ENCODE measurements around the gene TAPBP. TPM values are rescaled to one million over a fixed set of nuclear protein-coding genes. Genes with fewer than 3 reads are reported as not detected.

The TAPBP gene
- total and polyA plus RNA-seq, 7 donors = 7.8 to 114 (median 45.7) TPM

DNA sequence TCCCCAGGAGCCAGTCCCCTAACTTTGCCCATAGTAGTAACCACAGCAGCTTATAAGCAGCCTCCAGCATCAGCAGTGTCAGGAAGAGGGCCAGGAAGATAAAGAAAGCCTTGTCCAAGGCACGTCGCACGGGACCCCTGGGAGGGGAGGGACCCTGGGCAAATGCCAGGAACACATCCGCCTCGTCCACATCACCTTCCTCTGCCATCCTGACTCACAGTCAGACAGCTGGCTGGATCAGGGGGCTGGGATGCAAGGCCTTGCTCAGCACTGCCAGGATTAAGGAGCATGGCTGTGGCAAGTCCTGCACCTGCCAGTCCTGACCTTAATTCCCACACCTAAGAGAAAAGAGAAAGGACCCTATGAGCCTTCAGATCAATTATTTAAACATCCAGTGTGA lies 15.2 kb upstream of the TAPBP start:
- WGBS, 2 donors = 73 to 81% methylated on average over 5 of the region's 5 CpGs
- intact Hi-C loops (cut with DNase I) = no loop called here
- no peaks in the 10 kb centered on the region for H3K9me3 ChIP-seq
- no peak overlapping the region for H3K27ac ChIP-seq
- no peak for TF ChIP-seq POLR2AphosphoS5 (IDR thresholded peaks at IDR 0.05)
- no peak for TF ChIP-seq EP300 (IDR thresholded peaks at IDR 0.05)
- TF ChIP-seq CTCF (IDR thresholded peaks at IDR 0.05) = no peak
- no peak for TF ChIP-seq POLR2A (IDR thresholded peaks at IDR 0.05)
- DNase-seq = no peak
- H3K4me1 ChIP-seq = peaks cover 0 to 2% (median under 1%) of the 10 kb centered on the region in 4 donors
- no peaks in the 10 kb centered on the region for H3K36me3 ChIP-seq
- H3K4me3 ChIP-seq = no peak overlapping the region
- no peaks in the 10 kb centered on the region for H3K27me3 ChIP-seq

DNA sequence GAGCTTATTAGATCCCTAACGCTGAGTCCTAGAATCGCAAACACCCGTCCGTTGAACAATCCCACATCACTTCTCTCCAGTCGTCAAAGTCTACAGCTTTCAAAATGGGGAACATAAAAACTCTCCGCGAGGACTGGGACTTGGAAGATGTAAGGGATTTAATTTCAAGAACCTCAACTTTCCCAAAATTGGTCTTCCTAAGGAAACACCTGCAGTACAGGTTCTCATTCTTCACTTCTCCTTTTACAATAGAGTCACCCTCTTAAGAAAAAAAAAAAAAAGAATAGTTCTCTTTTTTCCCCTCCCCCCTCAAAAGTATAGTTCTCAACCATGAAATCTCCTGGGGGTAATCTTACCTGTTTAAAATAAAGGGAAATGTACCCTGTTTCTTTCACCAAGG lies 10.2 kb upstream of the TAPBP start:
- Histone ChIP-seq H3K27me3 (no peaks in the 10 kb centered on the region), H3K9me3 (no peaks in the 10 kb centered on the region), H3K4me1 (peaks cover 0 to 42% (median 34%) of the 10 kb centered on the region in 4 donors), H3K27ac (peak overlapping the region in 3 of 4 donors; percentile 86 to 94 (median 89)), H3K4me3 (peak overlapping the region in 3 of 4 donors; percentile 75 to 84 (median 79)), H3K36me3 (peaks cover 12 to 23% (median 20%) of the 10 kb centered on the region in 4 donors)
- DNase-seq = no peak
- intact Hi-C loops (cut with DNase I) = no loop called here
- TF ChIP-seq POLR2AphosphoS5 (IDR thresholded peaks at IDR 0.05) = no peak
- 14 to 17% methylated on average over 7 of the region's 7 CpGs for WGBS, 2 donors

GRCh38 chr6:33323623-33323948 lies 9.7 kb upstream of the TAPBP start:
- no peaks in the 10 kb centered on the region for H3K9me3 ChIP-seq
- peak overlapping the region; percentile 85 to 94 (median 88) for H3K27ac ChIP-seq
- no peaks in the 10 kb centered on the region for H3K27me3 ChIP-seq
- intact Hi-C loops (cut with DNase I) = no loop called here
- H3K4me1 ChIP-seq = peaks cover 0 to 47% (median 40%) of the 10 kb centered on the region in 4 donors
- H3K36me3 ChIP-seq = peaks cover 14 to 28% (median 22%) of the 10 kb centered on the region in 4 donors
- no peak for DNase-seq
- H3K4me3 ChIP-seq = peak overlapping the region; percentile 75 to 84 (median 78)
- WGBS, 2 donors = 0% methylated on average over 12 of the region's 12 CpGs
- TF ChIP-seq POLR2A (IDR thresholded peaks at IDR 0.05) (no peak), EP300 (IDR thresholded peaks at IDR 0.05) (no peak), POLR2AphosphoS5 (IDR thresholded peaks at IDR 0.05) (no peak), CTCF (IDR thresholded peaks at IDR 0.05) (no peak)

GRCh38 chr6:33321227-33321626 lies 7.3 kb upstream of the TAPBP start:
- H3K4me3 ChIP-seq = peak overlapping the region in 1 of 4 donors; percentile 84

More at GRCh38 chr6:33321227-33321626, 7.3 kb upstream of the TAPBP start:
- Histone ChIP-seq H3K27me3 (no peaks in the 10 kb centered on the region), H3K9me3 (no peaks in the 10 kb centered on the region), H3K36me3 (peaks cover 14 to 30% (median 22%) of the 10 kb centered on the region in 4 donors), H3K4me1 (peaks cover 0 to 65% (median 55%) of the 10 kb centered on the region in 4 donors), H3K27ac (peak overlapping the region in 2 of 4 donors; percentile 33 to 86)
- intact Hi-C loops (cut with DNase I) = no loop called here
- TF ChIP-seq EP300 (IDR thresholded peaks at IDR 0.05) = no peak
- TF ChIP-seq CTCF (IDR thresholded peaks at IDR 0.05) = no peak
- no peak for TF ChIP-seq POLR2A (IDR thresholded peaks at IDR 0.05)
- TF ChIP-seq POLR2AphosphoS5 (IDR thresholded peaks at IDR 0.05) = no peak
- no peak for DNase-seq
- 85 to 86% methylated on average over 9 of the region's 9 CpGs for WGBS, 2 donors

All from sigmoid colon (tissue), 7 donors.